Lung (tissue), 12 donors: ENCODE data around the gene CLK3. TPM values are rescaled to one million over a fixed set of nuclear protein-coding genes. Genes with fewer than 3 reads are reported as not detected.

ENCODE experiments used
- ATAC-seq: fragments of 200-7000 bp; cut with Tn5 transposase; one replicate; pipeline ENCODE4 v1.9.1; 2020; ENCODE audit warnings: moderate number of reproducible peaks; ENCODE audit not compliant: insufficient read depth, low FRiP score
- DNase-seq, 3 donors: peaks; one replicate each; pipeline ENCODE4 v3.0.0-alpha.2; 2013 to 2017
- H3K27ac ChIP-seq, 2 donors: one replicate each; pipeline ENCODE4 v1.5.1; 2013; ENCODE audit warnings: mild to moderate bottlenecking in 2 of 2, moderate library complexity in 2 of 2, control low read depth in 1 of 2, inconsistent platforms in 1 of 2, low read depth in 1 of 2, low read length in 1 of 2
- H3K27me3 ChIP-seq, 3 donors: one replicate each; pipeline ENCODE4 v1.5.1; 2013; ENCODE audit warnings: low read length in 2 of 3; ENCODE audit not compliant: control insufficient read depth in 3 of 3, insufficient read depth in 3 of 3
- H3K36me3 ChIP-seq, 4 donors: one replicate each; pipeline ENCODE4 v1.5.1; 2013; ENCODE audit warnings: low read length in 4 of 4, mild to moderate bottlenecking in 1 of 4, moderate library complexity in 1 of 4; ENCODE audit not compliant: control insufficient read depth in 4 of 4, insufficient read depth in 4 of 4
- H3K4me1 ChIP-seq, 5 donors: one replicate each; pipeline ENCODE4 v1.5.1; 2013; ENCODE audit warnings: low read length in 5 of 5, mild to moderate bottlenecking in 2 of 5, moderate library complexity in 1 of 5; ENCODE audit not compliant: control insufficient read depth in 5 of 5, insufficient read depth in 5 of 5
- H3K4me3 ChIP-seq: one replicate; pipeline ENCODE4 v1.5.1; 2013; ENCODE audit warnings: mild to moderate bottlenecking, control low read depth, moderate library complexity
- H3K9ac ChIP-seq, 2 donors: one replicate each; pipeline ENCODE4 v1.5.1; 2013; ENCODE audit warnings: low read length in 2 of 2, control low read depth in 1 of 2; ENCODE audit not compliant: insufficient read depth in 1 of 2
- H3K9me3 ChIP-seq, 4 donors: one replicate each; pipeline ENCODE4 v1.5.1; 2013; ENCODE audit warnings: low read length in 3 of 4, mild to moderate bottlenecking in 1 of 4, moderate library complexity in 1 of 4; ENCODE audit not compliant: control insufficient read depth in 4 of 4, insufficient read depth in 3 of 4
- CTCF ChIP-seq: IDR thresholded peaks from 2 replicates; pipeline ENCODE4 v1.5.1; 2012; ENCODE audit warnings: mild to moderate bottlenecking; ENCODE audit errors: control extremely low read depth, extremely low read depth
- WGBS, 2 donors: extraction: QIAGEN DNeasy Blood & Tissue Kit; methylation state at CpG; one replicate each; pipeline ENCODE4 v1.1.7; 2013; 5-methylcytosine and 5-hydroxymethylcytosine counted together
- polyA plus RNA-seq, 2 donors: library from polyadenylated mRNA; stranded (reverse); fragments of 200-250 nt; gene quantifications; one replicate each; pipeline ENCODE4 v1.2.1, GENCODE V29; 2013
- total RNA-seq, 2 donors: library from RNA; depleted of rRNA in 1 of 2; stranded (reverse); fragments of >200 nt in 1 of 2; gene quantifications; one replicate each; pipeline ENCODE4 v1.2.1, GENCODE V29; 2014 to 2021
- donor health status: control.
- donor health status: control.
- donor health status: Bipolar disorder and iron deficiency.
- donor health status: healthy.
- donor health status: DM: yes; HTN: yes; CAD: no.

The CLK3 gene
- total and polyA plus RNA-seq, 4 donors, result 56.1 to 70.4 (median 64.6) TPM

GRCh38 chr15:74626752-74627692, 11.4 kb downstream of the CLK3 start:
- H3K36me3 ChIP-seq, result peaks cover 42 to 87% (median 60%) of the 10 kb centered on the region in 4 donors
- 77 to 84% methylated on average over 10 of the region's 10 CpGs for WGBS, 2 donors

GRCh38 chr15:74627766-74628165, 12.1 kb downstream of the CLK3 start:
- Histone ChIP-seq H3K27me3 (no peaks in the 10 kb centered on the region), H3K27ac (no peak overlapping the region), H3K4me1 (peaks cover 0 to 6% (median 0%) of the 10 kb centered on the region in 5 donors), H3K9me3 (no peaks in the 10 kb centered on the region), H3K4me3 (no peak overlapping the region), H3K9ac (no peak overlapping the region), H3K36me3 (peaks cover 39 to 88% (median 59%) of the 10 kb centered on the region in 4 donors)
- no peak for TF ChIP-seq CTCF
- WGBS, 2 donors, result 83 to 84% methylated on average over 5 of the region's 5 CpGs
- DNase-seq, result no peak
- no peak for ATAC-seq

More at GRCh38 chr15:74626752-74627692, 11.4 kb downstream of the CLK3 start:
- Histone ChIP-seq H3K9ac (no peak overlapping the region), H3K27me3 (no peaks in the 10 kb centered on the region), H3K4me3 (no peak overlapping the region), H3K9me3 (no peaks in the 10 kb centered on the region), H3K4me1 (peaks cover 0 to 6% (median 0%) of the 10 kb centered on the region in 5 donors), H3K27ac (no peak overlapping the region)
- ATAC-seq, result no peak
- no peak for TF ChIP-seq CTCF
- no peak for DNase-seq

GRCh38 chr15:74628199-74628598, 12.6 kb downstream of the CLK3 start:
- TF ChIP-seq CTCF, result no peak
- H3K9ac ChIP-seq, result no peak overlapping the region
- ATAC-seq (no peak), DNase-seq (no peak)
- no peaks in the 10 kb centered on the region for H3K9me3 ChIP-seq
- H3K27ac ChIP-seq, result no peak overlapping the region
- H3K4me1 ChIP-seq, result peaks cover 0 to 5% (median 0%) of the 10 kb centered on the region in 5 donors
- no peaks in the 10 kb centered on the region for H3K27me3 ChIP-seq
- peaks cover 36 to 88% (median 58%) of the 10 kb centered on the region in 4 donors for H3K36me3 ChIP-seq
- H3K4me3 ChIP-seq, result no peak overlapping the region
- 83 to 91% methylated on average over 3 of the region's 3 CpGs for WGBS, 2 donors
